SK-N-SH treated with all-trans-retinoic acid at 6 μM for 48 hours (cell line): ENCODE results near the gene PHF20.
"Not testable (repeated sequence)": the region's sequence is repeated elsewhere in the genome, so short reads cannot be mapped to it uniquely, and the experiment has no call there.

Experiments used
- ARNTL ChIP-seq: fragments of 450-650 bp; formaldehyde crosslinking; IDR thresholded peaks from 2 replicates; pipeline ENCODE4 v1.5.0; 2020; ENCODE audit warnings: low read depth, mild to moderate bottlenecking, moderate library complexity, borderline replicate concordance
- CSDC2 ChIP-seq: fragments of 250-450 bp; sonication (Bioruptor Pico); IDR thresholded peaks from 2 replicates; pipeline ENCODE4 v1.5.0; 2020; ENCODE audit warnings: mild to moderate bottlenecking, moderate library complexity
- OSR1 ChIP-seq: fragments of 250-450 bp; sonication (Bioruptor Pico); IDR thresholded peaks from 2 replicates; pipeline ENCODE4 v1.8.0; 2022; ENCODE audit warnings: moderate library complexity, mild to moderate bottlenecking, inconsistent platforms
- RARB ChIP-seq: fragments of 250-450 bp; sonication (Bioruptor Pico); IDR thresholded peaks from 2 replicates; pipeline ENCODE4 v1.8.0; 2021; ENCODE audit warnings: mild to moderate bottlenecking, moderate library complexity
- TCF4 ChIP-seq: fragments of 250-450 bp; sonication (Bioruptor Pico); IDR thresholded peaks from 2 replicates; pipeline ENCODE4 v1.8.0; 2021; ENCODE audit warnings: mild to moderate bottlenecking, moderate library complexity, borderline replicate concordance
- TSHZ2 ChIP-seq: fragments of 250-450 bp; sonication (Bioruptor Pico); IDR thresholded peaks from 2 replicates; pipeline ENCODE4 v1.5.0; 2020; ENCODE audit warnings: mild to moderate bottlenecking, moderate library complexity
- ZFP30 ChIP-seq: fragments of 450-650 bp; formaldehyde crosslinking; IDR thresholded peaks from 2 replicates; pipeline ENCODE4 v1.5.0; 2022; ENCODE audit warnings: mild to moderate bottlenecking, moderate library complexity
- TF ChIP-seq, protein P1 (sequence below): fragments of 250-450 bp; sonication (Bioruptor Pico); IDR thresholded peaks from 2 replicates; pipeline ENCODE4 v1.5.1; 2020; ENCODE audit warnings: low read depth, mild to moderate bottlenecking, moderate library complexity

- TF ChIP-seq ZFP30; RARB (CRISPR knock-in tag); TSHZ2 (CRISPR knock-in tag); CSDC2 (CRISPR knock-in tag); OSR1 (CRISPR knock-in tag); TCF4 (CRISPR knock-in tag); ARNTL (CRISPR knock-in tag): not testable (repeated sequence)
- TF ChIP-seq, protein P1, sequence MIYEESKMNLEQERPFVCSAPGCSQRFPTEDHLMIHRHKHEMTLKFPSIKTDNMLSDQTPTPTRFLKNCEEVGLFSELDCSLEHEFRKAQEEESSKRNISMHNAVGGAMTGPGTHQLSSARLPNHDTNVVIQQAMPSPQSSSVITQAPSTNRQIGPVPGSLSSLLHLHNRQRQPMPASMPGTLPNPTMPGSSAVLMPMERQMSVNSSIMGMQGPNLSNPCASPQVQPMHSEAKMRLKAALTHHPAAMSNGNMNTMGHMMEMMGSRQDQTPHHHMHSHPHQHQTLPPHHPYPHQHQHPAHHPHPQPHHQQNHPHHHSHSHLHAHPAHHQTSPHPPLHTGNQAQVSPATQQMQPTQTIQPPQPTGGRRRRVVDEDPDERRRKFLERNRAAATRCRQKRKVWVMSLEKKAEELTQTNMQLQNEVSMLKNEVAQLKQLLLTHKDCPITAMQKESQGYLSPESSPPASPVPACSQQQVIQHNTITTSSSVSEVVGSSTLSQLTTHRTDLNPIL (CRISPR knock-in tag) = not testable (repeated sequence)
These were observed 129.4 kb downstream of the PHF20 start for GRCh38 chr20:35901230-35901629.
